ENCODE measurements around the gene FOXK2.

FOXK2 gene

DNA sequence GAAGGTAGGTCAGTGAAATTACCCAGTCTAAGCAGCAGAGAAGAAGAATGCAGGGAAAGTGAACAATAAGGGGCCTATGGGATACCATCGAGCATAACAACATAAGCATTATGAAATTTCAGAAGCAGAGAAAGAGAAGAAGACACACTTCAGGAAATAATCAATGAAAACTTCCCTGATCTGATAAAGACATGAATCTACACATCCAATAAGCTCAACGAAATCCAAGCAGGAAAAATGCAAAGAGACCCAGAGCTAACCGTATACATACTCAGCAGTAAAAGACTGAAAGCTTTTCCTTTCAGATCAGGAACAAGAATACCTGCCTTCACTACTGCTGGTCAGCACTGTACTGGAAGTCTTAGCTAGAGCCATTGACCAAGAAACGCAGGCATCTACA lies 90.1 kb downstream of the FOXK2 start:
- Histone ChIP-seq H3K27me3 (replicated peaks; ENCODE audit: control insufficient read depth, insufficient read depth, low read length) (no peaks in the 10 kb centered on the region), H3K36me3 (ENCODE audit: control insufficient read depth, insufficient read depth, low read length) (peaks cover 16% of the 10 kb centered on the region), H3K4me3 (replicated peaks; ENCODE audit: low read depth, low read length) (no peak overlapping the region)
- no peak for TF ChIP-seq CTCF (IDR thresholded peaks at IDR 0.05; ENCODE audit: insufficient read depth, low read length, poor library complexity, severe bottlenecking)
- DNase-seq (ENCODE audit: extremely low read depth, insufficient read length) = no peak

GRCh38 chr17:82611140-82612058 lies 91.9 kb downstream of the FOXK2 start:
- H3K4me3 ChIP-seq (replicated peaks; ENCODE audit: low read depth, low read length) = no peak overlapping the region
- DNase-seq (ENCODE audit: extremely low read depth, insufficient read length) = no peak
- peaks cover 24% of the 10 kb centered on the region for H3K36me3 ChIP-seq (ENCODE audit: control insufficient read depth, insufficient read depth, low read length)
- H3K27me3 ChIP-seq (replicated peaks; ENCODE audit: control insufficient read depth, insufficient read depth, low read length) = no peaks in the 10 kb centered on the region
- no peak for TF ChIP-seq CTCF (IDR thresholded peaks at IDR 0.05; ENCODE audit: insufficient read depth, low read length, poor library complexity, severe bottlenecking)

DNA sequence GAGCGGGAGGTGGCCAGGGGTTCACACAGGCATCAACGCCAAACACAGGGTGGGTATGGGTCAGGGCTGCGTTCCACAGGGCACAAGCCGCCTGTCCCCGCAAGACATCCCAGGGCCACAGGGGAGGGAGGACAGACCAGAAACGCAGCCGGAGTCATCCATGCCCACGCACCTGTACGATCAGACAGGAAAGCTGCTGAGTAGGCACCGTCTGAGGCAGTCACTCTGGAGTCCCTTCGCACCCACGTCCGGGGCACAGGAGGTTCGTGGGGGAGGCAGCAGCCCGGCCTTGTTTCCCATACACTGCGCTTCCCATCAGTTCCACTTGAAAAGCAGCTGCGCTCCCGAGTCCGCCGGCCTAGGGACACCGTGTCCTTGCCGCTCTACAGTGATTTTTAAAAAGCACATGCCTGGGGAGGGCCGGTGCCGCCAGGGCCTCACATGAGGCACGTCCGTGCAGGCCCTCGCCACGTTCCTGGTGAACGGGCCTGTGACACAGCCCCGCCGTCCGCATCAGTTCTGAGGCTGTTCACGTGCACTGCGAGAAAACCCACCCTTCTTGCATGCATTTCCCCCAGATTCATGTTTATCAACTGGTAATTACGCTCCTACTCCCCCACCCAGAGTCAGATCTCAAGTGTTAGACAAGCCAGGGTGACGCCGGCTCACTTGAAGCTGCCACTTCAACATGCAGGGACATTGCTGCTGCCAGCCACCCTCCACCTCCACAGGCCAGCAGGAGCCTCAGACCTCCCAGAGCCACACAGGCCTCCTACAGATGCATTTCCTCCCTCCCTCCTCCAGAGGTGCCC lies 94.0 kb downstream of the FOXK2 start:
- peaks cover 29% of the 10 kb centered on the region for H3K36me3 ChIP-seq (ENCODE audit: control insufficient read depth, insufficient read depth, low read length)
- DNase-seq (ENCODE audit: extremely low read depth, insufficient read length) = no peak
- TF ChIP-seq CTCF (IDR thresholded peaks at IDR 0.05; ENCODE audit: insufficient read depth, low read length, poor library complexity, severe bottlenecking) = no peak
- no peaks in the 10 kb centered on the region for H3K27me3 ChIP-seq (replicated peaks; ENCODE audit: control insufficient read depth, insufficient read depth, low read length)
- H3K4me3 ChIP-seq (replicated peaks; ENCODE audit: low read depth, low read length) = no peak overlapping the region

GRCh38 chr17:82614095-82614631 lies 94.6 kb downstream of the FOXK2 start:
- no peak for DNase-seq (ENCODE audit: extremely low read depth, insufficient read length)
- H3K27me3 ChIP-seq (replicated peaks; ENCODE audit: control insufficient read depth, insufficient read depth, low read length) = no peaks in the 10 kb centered on the region
- H3K36me3 ChIP-seq (ENCODE audit: control insufficient read depth, insufficient read depth, low read length) = peaks cover 29% of the 10 kb centered on the region
- H3K4me3 ChIP-seq (replicated peaks; ENCODE audit: low read depth, low read length) = no peak overlapping the region
- TF ChIP-seq CTCF (IDR thresholded peaks at IDR 0.05; ENCODE audit: insufficient read depth, low read length, poor library complexity, severe bottlenecking) = no peak

- H3K4me3 ChIP-seq (replicated peaks; ENCODE audit: low read depth, low read length) = no peak overlapping the region
- no peak for DNase-seq (ENCODE audit: extremely low read depth, insufficient read length)
- H3K36me3 ChIP-seq (ENCODE audit: control insufficient read depth, insufficient read depth, low read length) = peaks cover 29% of the 10 kb centered on the region
- no peaks in the 10 kb centered on the region for H3K27me3 ChIP-seq (replicated peaks; ENCODE audit: control insufficient read depth, insufficient read depth, low read length)
- TF ChIP-seq CTCF (IDR thresholded peaks at IDR 0.05; ENCODE audit: insufficient read depth, low read length, poor library complexity, severe bottlenecking) = no peak
Measured at GRCh38 chr17:82615084-82616020, 95.8 kb downstream of the FOXK2 start.

All from GM06990 (cell line).